NK-92 (cell line): ENCODE data around the gene STX4.

Experiments used
- DNase-seq: peaks from one replicate; lab custom pipeline; 2025; ENCODE audit not compliant: unreplicated experiment; lab: John Stamatoyannopoulos, UW

The STX4 gene, protein sequence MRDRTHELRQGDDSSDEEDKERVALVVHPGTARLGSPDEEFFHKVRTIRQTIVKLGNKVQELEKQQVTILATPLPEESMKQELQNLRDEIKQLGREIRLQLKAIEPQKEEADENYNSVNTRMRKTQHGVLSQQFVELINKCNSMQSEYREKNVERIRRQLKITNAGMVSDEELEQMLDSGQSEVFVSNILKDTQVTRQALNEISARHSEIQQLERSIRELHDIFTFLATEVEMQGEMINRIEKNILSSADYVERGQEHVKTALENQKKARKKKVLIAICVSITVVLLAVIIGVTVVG

DNA sequence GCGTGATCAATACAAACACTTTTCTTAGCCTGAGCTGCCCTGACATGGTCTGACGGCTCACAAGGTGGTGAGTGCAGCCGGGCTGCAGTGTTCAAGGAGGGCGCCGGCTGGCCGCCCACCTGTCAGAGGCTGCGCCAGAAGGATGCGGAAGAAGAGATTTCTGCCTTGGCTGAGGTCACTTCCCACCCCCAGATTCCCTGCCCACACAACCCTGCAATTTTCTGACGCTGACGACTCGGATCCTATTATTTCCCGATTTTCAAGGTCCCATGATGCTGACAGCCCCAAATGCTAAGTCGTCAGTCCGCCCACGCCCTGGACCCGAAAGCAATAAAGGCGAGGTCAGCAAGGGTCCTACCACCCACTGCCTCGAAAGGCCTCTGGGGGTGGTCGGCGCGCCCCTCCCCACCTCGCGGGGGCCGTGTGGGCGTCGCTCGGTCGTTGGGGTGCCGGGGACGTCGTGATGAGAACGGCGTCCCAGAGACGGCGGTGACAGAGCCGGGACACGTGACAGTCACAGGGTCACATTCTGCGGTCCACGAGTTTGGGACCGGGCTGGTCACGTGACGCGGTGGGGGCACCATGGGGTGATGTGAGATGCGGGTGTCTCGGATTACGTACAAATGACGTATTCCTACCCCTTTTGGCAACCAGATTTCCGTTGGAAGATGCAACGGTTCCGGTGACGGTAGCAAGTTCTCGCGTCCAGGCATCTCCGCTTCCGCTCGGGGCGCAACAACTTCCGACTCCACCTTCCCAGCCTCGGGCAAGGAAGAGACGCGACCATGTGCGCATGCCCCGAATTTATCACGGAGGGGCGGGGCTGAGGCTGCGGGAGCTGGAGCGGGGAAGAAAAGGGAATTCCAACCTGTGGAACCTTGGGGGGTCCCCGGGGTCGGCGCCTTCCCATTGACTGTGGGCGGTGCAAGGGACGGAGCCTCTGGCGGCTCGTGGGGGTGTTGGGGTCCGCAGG, at the start of gene STX4:
Gene STX4 (plus strand): TSS at position 823 of the 973 bp plus-strand sequence. CDS start 248 bp downstream, outside the sequence.
- DNase-seq = peak; percentile 92

DNA sequence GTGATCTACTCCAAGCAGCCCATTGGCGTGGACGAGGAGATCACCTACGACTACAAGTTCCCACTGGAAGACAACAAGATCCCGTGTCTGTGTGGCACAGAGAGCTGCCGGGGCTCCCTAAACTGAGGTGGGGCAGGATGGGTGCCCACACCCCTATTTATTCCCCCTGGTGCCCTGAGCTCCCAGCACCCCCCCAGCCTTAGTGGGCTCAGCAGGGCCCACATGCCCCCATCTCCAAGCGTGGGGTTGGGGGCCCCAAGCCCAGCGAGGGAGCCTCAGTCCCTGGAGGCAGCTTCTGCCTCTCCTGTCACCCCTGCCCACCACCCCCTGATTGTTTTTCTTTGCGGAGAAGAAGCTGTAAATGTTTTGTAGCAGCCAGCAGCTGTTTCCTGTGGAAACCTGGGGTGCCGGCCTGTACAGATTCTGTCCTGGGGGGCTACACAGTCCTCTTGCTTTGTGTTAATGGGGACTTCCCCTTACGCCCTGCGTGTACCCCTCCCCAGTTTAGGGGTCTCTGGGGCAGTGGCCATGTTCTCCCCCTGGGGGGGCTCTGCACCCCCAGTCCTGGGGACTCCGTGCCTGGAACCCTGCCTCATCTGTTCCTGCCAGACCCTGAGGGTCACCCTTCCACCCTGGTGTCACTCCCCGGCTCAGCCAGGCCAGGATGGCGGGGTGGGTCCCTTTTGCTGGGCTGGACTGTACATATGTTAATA, 49.3 kb upstream of the STX4 start:
- no peak for DNase-seq

DNA sequence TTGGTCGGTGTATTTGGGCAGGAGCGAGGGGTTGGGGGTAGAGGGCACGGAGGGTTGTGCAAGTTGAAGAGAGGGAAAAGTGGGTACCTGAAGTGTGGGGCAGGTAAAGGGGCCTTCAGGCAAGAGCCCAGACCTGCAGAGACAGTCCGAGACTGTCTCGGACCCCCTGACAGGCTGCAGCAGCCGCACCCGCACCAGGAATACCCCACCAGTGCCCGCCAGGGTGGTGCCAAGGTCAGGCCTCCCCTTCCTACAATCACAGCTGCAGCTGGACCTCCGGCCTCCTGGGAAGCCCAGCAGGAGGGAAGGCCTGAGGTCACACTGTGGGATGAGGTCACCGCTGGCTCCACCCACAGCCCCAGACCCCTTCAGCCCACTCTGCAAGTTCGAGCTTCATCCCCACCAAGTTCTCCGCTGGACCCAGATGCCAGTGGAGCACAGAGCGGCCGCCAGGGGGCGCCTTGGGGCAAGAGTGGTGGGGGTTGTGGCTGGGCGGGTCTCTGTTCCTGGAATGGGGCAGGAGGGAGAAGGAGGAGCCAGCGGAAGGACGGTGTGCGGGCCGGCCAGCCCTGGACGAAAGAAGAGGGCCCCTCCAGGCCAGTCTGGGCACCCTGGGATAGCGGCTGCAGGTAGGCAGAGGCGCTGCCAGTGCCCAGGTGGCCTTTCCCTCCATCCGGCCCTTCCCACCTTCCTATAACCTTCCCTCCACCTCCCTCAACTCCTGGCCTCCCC, 48.5 kb upstream of the STX4 start, which contains the start of gene HSD3B7:
Gene HSD3B7 (plus strand): TSS at position 539 of the 732 bp plus-strand sequence. CDS start 452 bp downstream, outside the sequence.
- DNase-seq = no peak

DNA sequence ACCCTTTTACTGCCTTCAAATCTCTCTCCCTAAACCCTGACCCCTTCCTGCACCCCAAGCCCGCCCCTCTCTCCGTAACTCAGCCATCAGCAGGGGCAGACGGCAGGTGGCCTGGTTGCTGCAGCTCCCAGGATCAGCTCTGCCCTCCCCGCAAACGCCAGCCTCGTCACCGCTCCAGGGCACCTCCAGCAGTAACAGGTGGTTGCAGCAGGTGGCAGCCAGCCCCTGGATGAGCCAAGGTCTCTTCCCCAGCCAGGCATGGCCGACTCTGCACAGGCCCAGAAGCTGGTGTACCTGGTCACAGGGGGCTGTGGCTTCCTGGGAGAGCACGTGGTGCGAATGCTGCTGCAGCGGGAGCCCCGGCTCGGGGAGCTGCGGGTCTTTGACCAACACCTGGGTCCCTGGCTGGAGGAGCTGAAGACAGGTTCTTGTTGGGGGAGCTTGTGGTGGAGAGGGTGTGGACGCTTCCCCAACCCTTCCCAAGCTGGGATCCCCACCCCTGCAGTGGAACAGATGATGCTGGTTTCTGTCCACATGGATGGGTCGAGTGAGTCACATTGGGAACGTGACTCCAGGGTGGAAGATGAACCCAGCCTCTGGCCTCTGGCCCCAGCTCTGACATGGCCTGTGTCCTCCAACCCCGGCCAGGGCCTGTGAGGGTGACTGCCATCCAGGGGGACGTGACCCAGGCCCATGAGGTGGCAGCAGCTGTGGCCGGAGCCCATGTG, 47.8 kb upstream of the STX4 start:
- no peak for DNase-seq

DNA sequence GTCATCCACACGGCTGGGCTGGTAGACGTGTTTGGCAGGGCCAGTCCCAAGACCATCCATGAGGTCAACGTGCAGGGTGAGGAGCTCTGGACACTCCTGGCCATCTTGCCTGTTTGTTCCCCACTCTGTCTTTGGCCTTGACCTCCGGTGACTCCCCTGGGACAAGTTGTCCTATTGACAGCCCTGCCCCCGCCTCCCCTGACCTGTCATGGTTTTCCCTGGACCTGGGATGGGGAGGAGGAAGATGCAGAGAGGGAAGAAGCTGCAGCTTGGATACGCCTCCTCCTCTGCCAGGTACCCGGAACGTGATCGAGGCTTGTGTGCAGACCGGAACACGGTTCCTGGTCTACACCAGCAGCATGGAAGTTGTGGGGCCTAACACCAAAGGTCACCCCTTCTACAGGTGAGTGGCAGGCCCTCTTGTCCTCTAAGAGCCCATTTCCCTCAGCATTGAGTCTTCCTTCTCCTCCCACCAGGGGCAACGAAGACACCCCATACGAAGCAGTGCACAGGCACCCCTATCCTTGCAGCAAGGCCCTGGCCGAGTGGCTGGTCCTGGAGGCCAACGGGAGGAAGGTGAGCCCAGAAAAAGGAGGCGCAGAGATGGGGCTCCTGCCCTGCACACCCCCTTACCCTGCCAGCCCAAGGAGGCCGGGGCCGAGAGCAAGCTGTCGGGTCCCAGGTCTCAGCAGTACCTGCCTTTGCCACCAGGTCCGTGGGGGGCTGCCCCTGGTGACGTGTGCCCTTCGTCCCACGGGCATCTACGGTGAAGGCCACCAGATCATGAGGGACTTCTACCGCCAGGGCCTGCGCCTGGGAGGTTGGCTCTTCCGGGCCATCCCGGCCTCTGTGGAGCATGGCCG, 47.0 kb upstream of the STX4 start:
- DNase-seq = no peak

DNA sequence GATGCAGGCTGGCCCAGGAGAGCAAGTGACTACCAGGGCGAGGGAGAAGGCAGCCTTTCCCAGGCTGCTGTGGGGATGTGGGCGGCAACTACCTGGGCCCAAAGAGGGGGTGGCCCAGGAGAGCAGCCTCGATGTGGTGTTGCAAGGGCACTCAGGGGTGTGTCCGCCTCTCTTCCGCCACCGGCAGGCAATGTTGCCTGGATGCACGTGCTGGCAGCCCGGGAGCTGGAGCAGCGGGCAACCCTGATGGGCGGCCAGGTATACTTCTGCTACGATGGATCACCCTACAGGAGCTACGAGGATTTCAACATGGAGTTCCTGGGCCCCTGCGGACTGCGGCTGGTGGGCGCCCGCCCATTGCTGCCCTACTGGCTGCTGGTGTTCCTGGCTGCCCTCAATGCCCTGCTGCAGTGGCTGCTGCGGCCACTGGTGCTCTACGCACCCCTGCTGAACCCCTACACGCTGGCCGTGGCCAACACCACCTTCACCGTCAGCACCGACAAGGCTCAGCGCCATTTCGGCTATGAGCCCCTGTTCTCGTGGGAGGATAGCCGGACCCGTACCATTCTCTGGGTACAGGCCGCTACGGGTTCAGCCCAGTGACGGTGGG, 45.7 kb upstream of the STX4 start:
- DNase-seq = no peak

DNA sequence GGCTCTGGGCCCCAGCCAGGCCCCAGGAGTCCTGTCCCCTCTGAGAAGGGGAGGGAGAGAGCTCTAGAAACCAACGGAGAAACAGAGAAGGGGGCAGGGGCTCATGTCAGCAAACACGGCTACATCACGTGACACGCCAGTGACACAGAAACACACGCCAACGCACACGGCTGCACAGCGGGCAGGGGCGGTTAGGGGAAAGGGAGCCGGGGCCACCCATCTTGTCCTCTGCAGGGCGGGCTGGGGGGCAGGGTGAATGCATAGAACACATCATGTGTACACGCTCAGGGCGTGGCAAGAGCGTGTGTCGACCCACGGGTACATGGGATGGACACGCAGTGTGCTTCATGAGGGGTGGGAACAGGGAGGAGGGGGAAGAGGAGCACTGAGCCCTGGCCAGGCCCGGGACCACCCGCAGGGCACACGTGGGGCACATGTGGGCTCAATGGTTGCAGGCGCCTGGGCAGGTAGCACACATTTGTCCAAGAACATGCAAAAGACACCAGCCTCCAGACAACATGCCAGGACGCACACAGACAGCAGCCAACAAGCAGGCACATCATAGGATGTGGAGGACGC, 43.8 kb upstream of the STX4 start:
- DNase-seq = no peak

DNA sequence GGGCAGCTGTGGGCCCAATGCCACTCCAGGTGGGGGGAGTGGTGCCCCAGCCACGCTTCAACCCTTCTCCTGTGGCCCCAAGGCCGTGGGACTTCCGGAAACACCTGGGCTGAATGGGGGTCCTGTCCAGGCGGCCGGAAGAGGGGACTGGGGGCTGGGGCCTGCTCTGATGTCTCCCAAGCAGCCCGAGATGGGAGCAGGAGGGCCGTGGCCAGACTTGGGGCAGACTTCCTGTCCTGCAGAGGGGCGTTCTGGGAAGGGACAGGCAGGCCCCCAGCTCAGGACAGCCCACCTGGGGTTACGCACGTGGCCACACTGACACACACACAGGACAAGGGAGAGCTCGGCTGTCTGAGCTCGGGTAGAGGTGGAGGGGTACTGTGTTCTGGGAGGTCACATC, 43.3 kb upstream of the STX4 start:
- DNase-seq = no peak

DNA sequence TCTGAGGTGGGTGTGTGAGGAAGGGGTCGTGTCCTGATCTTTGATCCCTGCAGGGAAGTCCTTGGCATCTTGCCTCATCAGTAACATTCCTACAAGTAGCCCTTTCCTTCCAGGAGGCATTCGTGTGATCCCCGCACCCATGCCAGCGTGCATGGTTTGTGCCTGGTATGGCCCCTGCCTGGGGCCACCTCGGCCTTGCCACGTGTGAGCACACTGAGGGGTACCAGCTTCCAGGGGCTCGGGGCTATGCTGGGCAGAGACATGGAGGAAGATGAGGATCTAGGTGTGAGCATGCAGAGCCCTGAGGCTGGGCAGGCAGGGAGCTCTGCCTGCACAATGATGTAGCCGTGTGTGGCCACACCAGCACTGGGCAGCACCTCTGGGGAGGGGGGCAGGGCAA, 42.3 kb upstream of the STX4 start:
- no peak for DNase-seq

DNA sequence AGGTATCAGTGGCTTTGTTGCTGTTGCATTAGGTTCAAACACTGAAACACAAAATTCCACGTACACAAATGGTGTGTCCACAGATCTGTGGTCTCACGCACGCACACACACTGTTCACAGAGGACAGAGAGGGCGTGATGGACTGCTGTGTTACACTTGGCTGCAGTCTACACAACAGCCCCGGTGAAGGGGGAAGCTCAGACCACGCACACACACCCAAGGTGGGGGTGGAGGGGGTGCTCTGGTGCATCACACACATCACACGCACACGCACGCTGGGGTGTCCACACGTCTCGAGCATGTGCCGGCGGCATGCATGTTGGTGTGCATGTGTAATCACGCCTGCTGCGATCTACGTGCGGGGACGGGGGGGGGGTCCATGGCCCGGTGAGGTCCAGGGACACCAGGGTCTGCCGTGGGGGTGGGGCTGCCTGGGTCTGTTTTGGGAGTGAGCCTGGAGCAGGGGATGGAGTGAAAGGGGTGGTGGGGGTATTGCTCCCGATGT, 41.0 kb upstream of the STX4 start:
- no peak for DNase-seq

DNA sequence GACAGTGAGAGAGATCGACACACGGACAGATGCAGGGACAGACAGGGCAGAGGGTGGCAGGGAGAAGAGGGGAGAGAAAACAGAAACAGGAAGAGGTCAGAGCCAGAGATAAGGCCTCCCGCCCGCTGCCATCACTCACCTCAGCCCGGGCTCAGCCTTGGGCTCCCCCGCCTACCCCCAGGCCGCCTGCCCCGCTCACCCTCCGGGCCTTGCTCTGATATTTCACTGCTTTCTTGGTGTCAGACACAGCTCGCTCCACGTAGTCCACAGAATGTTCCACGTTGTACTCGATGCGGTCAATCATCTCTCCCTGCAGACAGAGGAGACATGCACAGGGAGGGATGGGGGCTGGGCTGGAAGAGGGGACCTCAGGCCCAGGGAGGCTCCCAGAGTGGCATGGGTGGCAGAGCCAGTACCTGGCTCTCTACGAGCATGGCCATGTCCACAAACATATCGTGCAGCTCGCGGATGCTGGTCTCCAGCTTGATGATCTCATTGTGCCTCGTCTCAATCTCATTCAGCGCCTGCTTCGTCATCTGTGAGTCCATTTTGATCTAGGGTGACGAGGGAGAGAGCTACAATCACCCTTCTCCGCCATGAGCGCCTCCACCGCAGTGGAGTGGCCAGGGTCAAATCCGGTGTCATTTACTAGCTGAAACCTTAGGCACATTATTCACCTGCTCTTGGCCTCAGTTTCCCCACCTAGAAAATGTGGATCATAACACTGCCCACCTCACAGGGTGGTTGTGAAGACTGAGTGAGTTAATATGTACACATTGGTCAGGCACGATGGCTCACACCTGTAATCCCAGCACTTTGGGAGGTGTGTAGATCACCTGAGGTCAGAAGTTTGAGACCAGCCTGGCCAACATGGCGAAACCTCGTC, 40.2 kb upstream of the STX4 start:
- DNase-seq = no peak

DNA sequence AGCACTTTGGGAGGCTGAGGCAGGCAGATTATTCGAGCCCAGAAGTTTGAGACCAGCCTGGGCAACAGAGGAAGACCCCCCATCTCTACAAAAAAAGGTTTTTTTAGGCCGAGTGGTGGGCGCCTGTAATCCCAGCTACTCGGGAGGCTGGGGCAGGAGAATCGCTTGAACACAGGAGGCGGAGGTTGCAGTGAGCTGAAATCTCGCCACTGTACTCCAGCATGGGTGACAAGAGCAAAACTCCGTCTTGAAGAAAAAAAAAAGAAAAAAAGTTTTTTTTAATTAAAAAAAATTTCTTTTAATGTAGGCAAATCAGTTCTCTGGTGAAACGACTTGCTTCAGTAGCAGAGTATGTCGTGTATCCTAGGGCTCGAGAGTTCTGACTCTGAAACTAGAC, 37.4 kb upstream of the STX4 start:
- DNase-seq = no peak

DNA sequence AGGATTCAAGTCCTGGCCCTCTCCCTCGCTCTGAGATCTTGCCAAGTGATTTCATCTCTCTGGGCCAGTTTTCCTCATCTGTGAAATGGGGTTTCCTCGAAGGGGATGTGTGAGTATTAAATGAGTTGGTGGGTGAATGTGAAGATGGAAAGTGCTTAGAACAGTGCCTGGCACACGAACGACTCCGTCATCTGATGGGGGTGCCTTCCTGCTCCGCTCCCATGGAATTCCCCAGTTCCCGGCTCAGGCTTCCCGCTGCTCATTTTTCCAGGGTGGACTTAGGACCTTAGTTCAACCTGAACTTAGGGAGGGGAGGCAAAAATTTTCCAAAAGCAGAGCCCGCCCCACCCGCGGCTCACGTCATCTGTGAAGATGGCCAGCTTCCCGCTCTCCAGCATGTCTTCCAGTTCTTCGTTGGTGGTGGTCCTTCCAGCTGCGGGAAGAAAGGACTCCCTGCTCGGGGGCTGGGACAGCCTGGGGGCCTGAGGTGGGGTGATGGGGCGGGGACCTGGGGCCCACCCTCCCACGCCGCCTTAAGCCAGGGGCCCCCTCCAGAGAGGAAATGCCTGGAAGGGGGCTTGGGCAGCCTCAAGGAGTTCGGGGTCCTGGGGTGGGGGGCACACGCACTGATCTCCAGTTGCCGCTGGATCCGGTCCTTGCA, 36.9 kb upstream of the STX4 start:
- no peak for DNase-seq

DNA sequence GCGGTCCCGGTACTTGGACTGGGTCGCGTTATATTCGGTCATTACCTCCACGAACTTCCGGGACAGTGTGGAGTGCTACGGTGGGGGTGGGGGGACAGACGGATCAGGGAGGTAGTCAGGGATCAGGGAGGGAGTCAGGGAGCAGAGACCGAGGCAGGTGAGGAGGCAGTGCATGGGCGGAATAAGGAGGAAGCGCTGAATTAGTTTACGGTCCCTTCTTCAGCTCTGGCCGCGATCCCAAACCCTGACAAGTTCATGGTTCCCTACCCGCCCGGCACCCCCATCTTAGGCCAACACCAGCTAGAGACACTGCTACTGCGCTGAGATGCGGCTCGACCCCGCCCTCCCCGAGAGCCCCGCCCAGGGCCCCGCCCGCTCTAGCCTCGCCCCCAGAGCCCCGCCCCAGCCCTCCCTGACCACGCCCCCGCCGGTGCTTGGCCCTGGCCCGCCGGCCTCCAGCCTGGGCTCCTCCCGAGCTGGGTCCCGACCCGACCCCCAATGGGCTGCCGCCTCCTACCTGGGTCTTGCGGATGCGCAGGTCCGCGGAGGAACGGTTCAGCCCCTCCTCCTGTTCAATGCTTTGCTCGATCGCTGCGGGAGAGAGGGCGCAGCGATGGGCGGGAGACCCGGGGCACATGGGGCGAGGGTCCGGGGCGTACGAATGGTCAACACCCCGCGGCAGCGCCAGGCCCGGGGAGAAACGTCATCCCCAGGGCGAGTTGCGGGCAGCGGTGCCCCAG, 36.2 kb upstream of the STX4 start:
- no peak for DNase-seq

DNA sequence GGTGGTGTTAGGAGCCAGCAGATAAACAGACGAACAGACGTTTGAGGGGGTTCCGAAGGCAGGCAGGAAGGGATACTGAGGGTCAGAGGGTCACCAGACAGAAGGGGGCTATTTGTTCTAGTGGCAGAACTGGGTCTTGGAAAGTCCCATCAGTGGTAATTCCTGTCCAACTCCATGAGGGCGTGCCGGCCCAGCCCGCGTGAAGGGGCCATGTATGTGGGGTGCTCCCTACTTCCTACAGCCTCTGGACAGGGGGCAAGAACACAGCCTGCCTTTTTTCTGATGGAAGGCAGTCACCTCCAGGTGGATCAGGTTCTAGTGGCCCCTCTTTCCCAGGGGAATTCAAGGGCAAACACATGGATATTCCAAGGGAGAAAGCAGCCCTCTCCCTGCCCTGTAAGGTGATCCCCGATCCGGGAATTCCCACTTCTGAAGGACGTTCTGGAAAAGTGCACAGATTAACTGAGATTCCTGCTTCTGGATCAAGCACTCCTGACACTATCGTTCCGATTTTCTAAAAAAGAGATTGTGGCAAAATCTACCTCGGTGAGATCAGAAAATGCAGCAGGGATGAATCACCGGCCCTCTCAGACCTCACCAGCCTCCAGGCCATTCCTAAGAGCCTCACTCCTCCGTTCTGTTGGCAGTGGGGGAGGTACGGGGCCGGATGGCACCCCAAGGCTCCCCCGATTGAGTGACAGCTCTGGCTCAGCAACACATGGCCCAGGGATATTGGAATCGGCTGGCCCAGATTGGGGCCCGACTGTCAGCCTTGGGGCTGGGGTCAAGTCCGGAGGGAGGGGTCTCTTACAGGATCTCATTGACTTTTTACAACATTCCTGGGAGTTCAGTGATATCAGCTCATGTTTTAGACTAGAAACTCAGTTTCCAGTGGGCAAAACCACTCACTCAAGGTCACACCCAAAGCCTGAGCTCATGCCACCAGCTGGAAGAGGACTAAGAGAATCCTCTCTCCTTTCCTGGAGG, 35.3 kb upstream of the STX4 start:
- DNase-seq = no peak
